Gastroesophageal sphincter (tissue), 3 donors: ENCODE results near the gene SMURF2.

Source experiments
- EP300 ChIP-seq: sonication (generic); formaldehyde crosslinking; IDR thresholded peaks from one replicate; pipeline ENCODE4 v1.6.1; 2017; ENCODE audit warnings: antibody characterized with exemption, mild to moderate bottlenecking
- POLR2AphosphoS5 ChIP-seq: sonication (generic); formaldehyde crosslinking; IDR thresholded peaks from one replicate; pipeline ENCODE4 v1.6.1; 2017; ENCODE audit warnings: antibody characterized with exemption
- TF ChIP-seq, protein P1 (sequence below), 4 experiments: fragments of 200-600 bp in 2 of 4; fragments of 450-650 bp in 2 of 4; sonication (generic) in 1 of 4; IDR thresholded peaks; one replicate each; pipeline ENCODE4 v1.5.1; 2017 to 2019; ENCODE audit warnings: antibody characterized with exemption in 4 of 4, mild to moderate bottlenecking in 2 of 4, moderate library complexity in 2 of 4

- TF ChIP-seq, protein P1, sequence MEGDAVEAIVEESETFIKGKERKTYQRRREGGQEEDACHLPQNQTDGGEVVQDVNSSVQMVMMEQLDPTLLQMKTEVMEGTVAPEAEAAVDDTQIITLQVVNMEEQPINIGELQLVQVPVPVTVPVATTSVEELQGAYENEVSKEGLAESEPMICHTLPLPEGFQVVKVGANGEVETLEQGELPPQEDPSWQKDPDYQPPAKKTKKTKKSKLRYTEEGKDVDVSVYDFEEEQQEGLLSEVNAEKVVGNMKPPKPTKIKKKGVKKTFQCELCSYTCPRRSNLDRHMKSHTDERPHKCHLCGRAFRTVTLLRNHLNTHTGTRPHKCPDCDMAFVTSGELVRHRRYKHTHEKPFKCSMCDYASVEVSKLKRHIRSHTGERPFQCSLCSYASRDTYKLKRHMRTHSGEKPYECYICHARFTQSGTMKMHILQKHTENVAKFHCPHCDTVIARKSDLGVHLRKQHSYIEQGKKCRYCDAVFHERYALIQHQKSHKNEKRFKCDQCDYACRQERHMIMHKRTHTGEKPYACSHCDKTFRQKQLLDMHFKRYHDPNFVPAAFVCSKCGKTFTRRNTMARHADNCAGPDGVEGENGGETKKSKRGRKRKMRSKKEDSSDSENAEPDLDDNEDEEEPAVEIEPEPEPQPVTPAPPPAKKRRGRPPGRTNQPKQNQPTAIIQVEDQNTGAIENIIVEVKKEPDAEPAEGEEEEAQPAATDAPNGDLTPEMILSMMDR (IDR thresholded peaks at IDR 0.05) = no peak
- TF ChIP-seq EP300 (no peak), POLR2AphosphoS5 (no peak)
Measured at GRCh38 chr17:64611369-64611768, 50.7 kb downstream of the SMURF2 start.
